Neural cell (in vitro differentiated cells): ENCODE data around the gene RBBP7. TPM values are rescaled to one million over a fixed set of nuclear protein-coding genes. Genes with fewer than 3 reads are reported as not detected.

Experiments used
- H2AFZ ChIP-seq: fragments of 200-600, 300-800 bp; sonication (generic), shearing (Covaris generic); 2 replicates; pipeline ENCODE4 v1.6.0; 2014; ENCODE audit warnings: low read depth, mild to moderate bottlenecking, antibody characterized with exemption, low read length, moderate library complexity
- H3F3A ChIP-seq: fragments of 200-600 bp; shearing (Covaris generic); 2 replicates; pipeline ENCODE4 v1.6.1; 2016; ENCODE audit warnings: mild to moderate bottlenecking, moderate library complexity, mixed read lengths, antibody characterized with exemption, low read length; ENCODE audit not compliant: insufficient read depth, poor library complexity, severe bottlenecking
- H3K27ac ChIP-seq: fragments of 200-600, 300-800 bp; sonication (generic), shearing (Covaris generic); 2 replicates; pipeline ENCODE4 v1.5.1; 2014; ENCODE audit warnings: mild to moderate bottlenecking, low read length, moderate library complexity
- H3K27me3 ChIP-seq: fragments of 300-800, 200-600 bp; sonication (generic), shearing (Covaris generic); 2 replicates; pipeline ENCODE4 v1.6.0; 2014; ENCODE audit warnings: mild to moderate bottlenecking, low read depth, low read length, moderate library complexity; ENCODE audit not compliant: insufficient read depth
- H3K36me3 ChIP-seq: fragments of 300-800, 200-600 bp; sonication (generic), shearing (Covaris generic); 2 replicates; pipeline ENCODE4 v1.5.1; 2014; ENCODE audit warnings: mild to moderate bottlenecking, antibody characterized with exemption, low read length, moderate library complexity; ENCODE audit not compliant: insufficient read depth
- H3K4me2 ChIP-seq: fragments of 300-800, 200-600 bp; sonication (generic), shearing (Covaris generic); 2 replicates; pipeline ENCODE4 v1.6.0; 2014; ENCODE audit warnings: mild to moderate bottlenecking, low read length
- H3K4me3 ChIP-seq: fragments of 300-800, 200-600 bp; sonication (generic), shearing (Covaris generic); 2 replicates; pipeline ENCODE4 v1.5.1; 2014; ENCODE audit warnings: mild to moderate bottlenecking, low read length, moderate library complexity
- H3K79me2 ChIP-seq: fragments of 200-600 bp; shearing (Covaris generic); replicated peaks from 2 replicates; pipeline ENCODE4 v1.6.0; 2014; ENCODE audit warnings: mild to moderate bottlenecking, low read length, moderate library complexity; ENCODE audit not compliant: insufficient read depth
- H3K9ac ChIP-seq: fragments of 300-800, 200-600 bp; sonication (generic), shearing (Covaris generic); 2 replicates; pipeline ENCODE4 v1.6.1; 2016; ENCODE audit warnings: mild to moderate bottlenecking, low read length, mixed read lengths
- H3K9me2 ChIP-seq: fragments of 200-600 bp; shearing (Covaris generic); 2 replicates; pipeline ENCODE4 v1.6.1; 2016; ENCODE audit warnings: mild to moderate bottlenecking, low read length, mixed read lengths; ENCODE audit not compliant: insufficient read depth
- H3K9me3 ChIP-seq: fragments of 200-600, 300-800 bp; sonication (generic), shearing (Covaris generic); 2 replicates; pipeline ENCODE4 v1.6.1; 2016; ENCODE audit warnings: mild to moderate bottlenecking, mixed run types, low read length, moderate library complexity, mixed read lengths
- H4K20me1 ChIP-seq: fragments of 200-600 bp; shearing (Covaris generic); 2 replicates; pipeline ENCODE4 v1.6.1; 2016; ENCODE audit warnings: mild to moderate bottlenecking, mixed run types; ENCODE audit not compliant: insufficient read depth
- EP300 ChIP-seq: fragments of 450-650 bp; conservative IDR thresholded peaks from 2 replicates; pipeline ENCODE4 v1.6.1; 2014; ENCODE audit warnings: antibody characterized with exemption, mild to moderate bottlenecking, moderate library complexity; ENCODE audit not compliant: poor library complexity, severe bottlenecking
- EZH2 ChIP-seq: fragments of 200-600, 300-800 bp; shearing (Covaris generic), sonication (generic); IDR thresholded peaks from 2 replicates; pipeline ENCODE4 v1.6.1; 2014; ENCODE audit warnings: antibody characterized with exemption, low read length, borderline replicate concordance, mild to moderate bottlenecking; ENCODE audit not compliant: insufficient read depth, poor library complexity, severe bottlenecking
- MXI1 ChIP-seq: fragments of 450-650 bp; conservative IDR thresholded peaks from 2 replicates; pipeline ENCODE4 v1.6.1; 2014; ENCODE audit warnings: antibody characterized with exemption, mild to moderate bottlenecking; ENCODE audit not compliant: poor library complexity, severe bottlenecking
- POLR2AphosphoS5 ChIP-seq: IDR thresholded peaks from 2 replicates; pipeline ENCODE4 v1.6.1; 2012
- RAD21 ChIP-seq: fragments of 450-650 bp; conservative IDR thresholded peaks from 2 replicates; pipeline ENCODE4 v1.6.1; 2014; ENCODE audit warnings: antibody characterized with exemption, mild to moderate bottlenecking, moderate library complexity
- SMC3 ChIP-seq: fragments of 450-650 bp; conservative IDR thresholded peaks from 2 replicates; pipeline ENCODE4 v1.6.1; 2014; ENCODE audit warnings: antibody characterized with exemption, mild to moderate bottlenecking, moderate library complexity; ENCODE audit not compliant: poor library complexity
- TAF1 ChIP-seq: IDR thresholded peaks from 2 replicates; pipeline ENCODE4 v1.6.1; 2012; ENCODE audit warnings: low read depth
- polyA plus RNA-seq: library from polyadenylated mRNA; depleted of rRNA; stranded (reverse); fragments of >200 nt; gene quantifications from 2 replicates; pipeline ENCODE4 v1.2.3, GENCODE V29; 2014
- TF ChIP-seq, protein P1 (sequence below): fragments of 450-650 bp; IDR thresholded peaks from 2 replicates; pipeline ENCODE4 v1.5.1; 2014; ENCODE audit warnings: antibody characterized with exemption, mild to moderate bottlenecking, moderate library complexity; ENCODE audit not compliant: poor library complexity, severe bottlenecking
- TF ChIP-seq, protein P2 (sequence below): IDR thresholded peaks from 2 replicates; pipeline ENCODE4 v1.6.1; 2012; ENCODE audit warnings: borderline replicate concordance

Gene RBBP7
- polyA plus RNA-seq, 1 donor from 2014 or later, result 204 TPM

DNA sequence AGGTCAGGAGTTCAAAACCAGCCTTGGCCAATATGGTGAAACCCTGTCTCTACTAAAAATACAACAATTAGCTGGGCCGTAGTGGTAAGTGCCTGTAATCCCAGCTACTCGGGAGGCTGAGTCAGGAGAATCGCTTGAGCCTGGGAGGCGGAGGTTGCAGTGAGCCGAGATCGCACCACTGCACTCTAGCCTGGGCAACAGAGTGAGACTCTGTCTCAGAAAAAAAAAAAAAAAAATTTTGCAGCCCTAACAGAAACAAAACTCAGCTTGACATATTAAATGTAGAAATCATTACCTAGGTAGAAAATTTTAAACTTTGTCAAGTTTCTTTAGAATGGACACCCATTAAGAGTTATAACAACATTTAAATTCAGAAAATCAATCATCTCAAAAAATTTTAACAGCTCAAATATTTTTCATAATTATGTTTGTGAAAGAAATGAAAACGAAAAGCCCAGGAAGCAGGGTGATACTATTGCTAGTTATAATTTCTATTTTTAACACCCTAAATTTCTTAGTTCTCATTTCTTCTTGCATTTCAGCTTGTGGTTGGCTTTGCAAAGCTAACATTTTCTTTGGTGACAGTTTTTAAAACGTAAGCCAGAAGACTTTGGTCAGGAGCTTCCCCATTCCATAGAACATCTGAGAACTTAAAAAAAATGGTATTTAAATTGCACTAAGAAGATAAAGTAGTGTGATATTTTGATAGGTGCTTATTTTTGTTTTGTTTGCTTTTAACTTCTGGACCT, 33.3 kb upstream of the RBBP7 start:
- TF ChIP-seq POLR2AphosphoS5, result no peak
- TF ChIP-seq, protein P1, sequence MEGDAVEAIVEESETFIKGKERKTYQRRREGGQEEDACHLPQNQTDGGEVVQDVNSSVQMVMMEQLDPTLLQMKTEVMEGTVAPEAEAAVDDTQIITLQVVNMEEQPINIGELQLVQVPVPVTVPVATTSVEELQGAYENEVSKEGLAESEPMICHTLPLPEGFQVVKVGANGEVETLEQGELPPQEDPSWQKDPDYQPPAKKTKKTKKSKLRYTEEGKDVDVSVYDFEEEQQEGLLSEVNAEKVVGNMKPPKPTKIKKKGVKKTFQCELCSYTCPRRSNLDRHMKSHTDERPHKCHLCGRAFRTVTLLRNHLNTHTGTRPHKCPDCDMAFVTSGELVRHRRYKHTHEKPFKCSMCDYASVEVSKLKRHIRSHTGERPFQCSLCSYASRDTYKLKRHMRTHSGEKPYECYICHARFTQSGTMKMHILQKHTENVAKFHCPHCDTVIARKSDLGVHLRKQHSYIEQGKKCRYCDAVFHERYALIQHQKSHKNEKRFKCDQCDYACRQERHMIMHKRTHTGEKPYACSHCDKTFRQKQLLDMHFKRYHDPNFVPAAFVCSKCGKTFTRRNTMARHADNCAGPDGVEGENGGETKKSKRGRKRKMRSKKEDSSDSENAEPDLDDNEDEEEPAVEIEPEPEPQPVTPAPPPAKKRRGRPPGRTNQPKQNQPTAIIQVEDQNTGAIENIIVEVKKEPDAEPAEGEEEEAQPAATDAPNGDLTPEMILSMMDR, result no peak
- TF ChIP-seq, protein P2, sequence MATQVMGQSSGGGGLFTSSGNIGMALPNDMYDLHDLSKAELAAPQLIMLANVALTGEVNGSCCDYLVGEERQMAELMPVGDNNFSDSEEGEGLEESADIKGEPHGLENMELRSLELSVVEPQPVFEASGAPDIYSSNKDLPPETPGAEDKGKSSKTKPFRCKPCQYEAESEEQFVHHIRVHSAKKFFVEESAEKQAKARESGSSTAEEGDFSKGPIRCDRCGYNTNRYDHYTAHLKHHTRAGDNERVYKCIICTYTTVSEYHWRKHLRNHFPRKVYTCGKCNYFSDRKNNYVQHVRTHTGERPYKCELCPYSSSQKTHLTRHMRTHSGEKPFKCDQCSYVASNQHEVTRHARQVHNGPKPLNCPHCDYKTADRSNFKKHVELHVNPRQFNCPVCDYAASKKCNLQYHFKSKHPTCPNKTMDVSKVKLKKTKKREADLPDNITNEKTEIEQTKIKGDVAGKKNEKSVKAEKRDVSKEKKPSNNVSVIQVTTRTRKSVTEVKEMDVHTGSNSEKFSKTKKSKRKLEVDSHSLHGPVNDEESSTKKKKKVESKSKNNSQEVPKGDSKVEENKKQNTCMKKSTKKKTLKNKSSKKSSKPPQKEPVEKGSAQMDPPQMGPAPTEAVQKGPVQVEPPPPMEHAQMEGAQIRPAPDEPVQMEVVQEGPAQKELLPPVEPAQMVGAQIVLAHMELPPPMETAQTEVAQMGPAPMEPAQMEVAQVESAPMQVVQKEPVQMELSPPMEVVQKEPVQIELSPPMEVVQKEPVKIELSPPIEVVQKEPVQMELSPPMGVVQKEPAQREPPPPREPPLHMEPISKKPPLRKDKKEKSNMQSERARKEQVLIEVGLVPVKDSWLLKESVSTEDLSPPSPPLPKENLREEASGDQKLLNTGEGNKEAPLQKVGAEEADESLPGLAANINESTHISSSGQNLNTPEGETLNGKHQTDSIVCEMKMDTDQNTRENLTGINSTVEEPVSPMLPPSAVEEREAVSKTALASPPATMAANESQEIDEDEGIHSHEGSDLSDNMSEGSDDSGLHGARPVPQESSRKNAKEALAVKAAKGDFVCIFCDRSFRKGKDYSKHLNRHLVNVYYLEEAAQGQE, result no peak
- TF ChIP-seq EP300, result no peak

DNA sequence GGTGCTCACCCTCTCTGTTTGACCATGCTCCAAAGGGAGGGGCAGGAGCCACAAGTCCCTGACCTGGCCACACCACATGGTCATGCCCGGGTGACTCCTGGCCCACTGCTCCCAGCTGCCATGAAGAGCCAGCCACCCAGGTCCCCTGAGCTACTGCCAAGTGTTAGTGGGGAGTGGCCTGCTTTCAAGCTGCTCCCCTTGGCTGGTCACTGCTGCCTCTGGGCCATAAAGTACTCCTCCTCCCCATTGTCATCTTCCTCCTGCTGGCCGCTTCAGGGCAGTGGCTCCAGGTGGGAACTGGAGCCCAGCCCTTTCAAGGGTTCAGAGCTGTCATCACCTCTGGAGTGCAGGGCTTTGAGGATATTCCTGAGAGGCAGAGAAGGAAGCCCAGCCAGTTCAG, 27.3 kb upstream of the RBBP7 start:
- H3K9me3 ChIP-seq, result no peaks in the 10 kb centered on the region
- no peaks in the 10 kb centered on the region for H3K36me3 ChIP-seq
- no peak for TF ChIP-seq EP300
- TF ChIP-seq, protein P2, result no peak
- no peak for TF ChIP-seq EZH2
- TF ChIP-seq MXI1, result no peak
- TF ChIP-seq, protein P1, result no peak
- TF ChIP-seq TAF1, result no peak
- no peak for TF ChIP-seq RAD21
- no peak for TF ChIP-seq SMC3
- TF ChIP-seq POLR2AphosphoS5, result no peak

More for the DNA sequence above, 33.3 kb upstream of the RBBP7 start:
- no peaks in the 10 kb centered on the region for H3K27me3 ChIP-seq
- no peak overlapping the region for H3K4me3 ChIP-seq
- no peaks in the 10 kb centered on the region for H3K9me3 ChIP-seq
- H3K9me2 ChIP-seq, result no peaks in the 10 kb centered on the region
- H3K9ac ChIP-seq, result no peak overlapping the region
- no peak overlapping the region for H3K27ac ChIP-seq
- no peaks in the 10 kb centered on the region for H3K79me2 ChIP-seq
- no peak overlapping the region for H3K4me2 ChIP-seq
- no peaks in the 10 kb centered on the region for H3F3A ChIP-seq
- no peaks in the 10 kb centered on the region for H3K36me3 ChIP-seq
- no peaks in the 10 kb centered on the region for H4K20me1 ChIP-seq
- H2AFZ ChIP-seq, result no peak overlapping the region

More for the DNA sequence above, 27.3 kb upstream of the RBBP7 start:
- Histone ChIP-seq H3K9me2 (no peaks in the 10 kb centered on the region), H3K27ac (no peak overlapping the region), H3K27me3 (no peaks in the 10 kb centered on the region), H3F3A (no peaks in the 10 kb centered on the region), H2AFZ (no peak overlapping the region), H3K79me2 (no peaks in the 10 kb centered on the region), H3K9ac (no peak overlapping the region), H3K4me3 (no peak overlapping the region), H4K20me1 (no peaks in the 10 kb centered on the region), H3K4me2 (no peak overlapping the region)
